Measurements from ENCODE around the gene TAF10. TPM values are rescaled to one million over a fixed set of nuclear protein-coding genes. Genes with fewer than 3 reads are reported as not detected.

TAF10 gene
- total RNA-seq, 1 donor from 2014 or later, result 80.9 TPM

GRCh38 chr11:6642957-6643356 lies 30.9 kb upstream of the TAF10 start:
- no peaks in the 10 kb centered on the region for H3K9me3 Mint-ChIP-seq (ENCODE audit: low read depth)
- no peaks in the 10 kb centered on the region for H3K4me1 Mint-ChIP-seq (ENCODE audit: low read depth)
- H3K27ac Mint-ChIP-seq (ENCODE audit: unreplicated experiment), result no peak overlapping the region
- H3K4me3 Mint-ChIP-seq (ENCODE audit: unreplicated experiment), result no peak overlapping the region
- no peak for TF ChIP-seq CTCF (IDR thresholded peaks at IDR 0.05)
- no peaks in the 10 kb centered on the region for H3K27me3 Mint-ChIP-seq (ENCODE audit: low read depth)
- no peak for DNase-seq (ENCODE audit: low spot score)
- peaks cover 6% of the 10 kb centered on the region for H3K36me3 Mint-ChIP-seq (ENCODE audit: low read depth)

- TF ChIP-seq CTCF (IDR thresholded peaks at IDR 0.05), result no peak
- DNase-seq (ENCODE audit: low spot score), result no peak
- Mint-ChIP-seq H3K36me3 (ENCODE audit: low read depth) (peaks cover 6% of the 10 kb centered on the region), H3K4me3 (ENCODE audit: unreplicated experiment) (no peak overlapping the region), H3K27me3 (ENCODE audit: low read depth) (no peaks in the 10 kb centered on the region), H3K4me1 (ENCODE audit: low read depth) (no peaks in the 10 kb centered on the region), H3K27ac (ENCODE audit: unreplicated experiment) (no peak overlapping the region), H3K9me3 (ENCODE audit: low read depth) (no peaks in the 10 kb centered on the region)
Measured at GRCh38 chr11:6640985-6641701, 29.1 kb upstream of the TAF10 start.

- H3K4me3 Mint-ChIP-seq (ENCODE audit: unreplicated experiment), result no peak overlapping the region
- H3K36me3 Mint-ChIP-seq (ENCODE audit: low read depth), result peaks cover 6% of the 10 kb centered on the region
- H3K27me3 Mint-ChIP-seq (ENCODE audit: low read depth), result no peaks in the 10 kb centered on the region
Measured at GRCh38 chr11:6640036-6640984, 28.3 kb upstream of the TAF10 start.

GRCh38 chr11:6638429-6638828 lies 26.4 kb upstream of the TAF10 start:
- DNase-seq (ENCODE audit: low spot score), result no peak
- Mint-ChIP-seq H3K36me3 (ENCODE audit: low read depth) (peaks cover 6% of the 10 kb centered on the region), H3K27me3 (ENCODE audit: low read depth) (no peaks in the 10 kb centered on the region), H3K27ac (ENCODE audit: unreplicated experiment) (no peak overlapping the region), H3K9me3 (ENCODE audit: low read depth) (no peaks in the 10 kb centered on the region), H3K4me3 (ENCODE audit: unreplicated experiment) (no peak overlapping the region), H3K4me1 (ENCODE audit: low read depth) (no peaks in the 10 kb centered on the region)
- TF ChIP-seq CTCF (IDR thresholded peaks at IDR 0.05), result no peak

More at GRCh38 chr11:6640036-6640984, 28.3 kb upstream of the TAF10 start:
- Mint-ChIP-seq H3K27ac (ENCODE audit: unreplicated experiment) (no peak overlapping the region), H3K9me3 (ENCODE audit: low read depth) (no peaks in the 10 kb centered on the region), H3K4me1 (ENCODE audit: low read depth) (no peaks in the 10 kb centered on the region)
- DNase-seq (ENCODE audit: low spot score), result no peak
- no peak for TF ChIP-seq CTCF (IDR thresholded peaks at IDR 0.05)

- no peak overlapping the region for H3K4me3 Mint-ChIP-seq (ENCODE audit: unreplicated experiment)
- H3K4me1 Mint-ChIP-seq (ENCODE audit: low read depth), result no peaks in the 10 kb centered on the region
- H3K27ac Mint-ChIP-seq (ENCODE audit: unreplicated experiment), result no peak overlapping the region
- H3K27me3 Mint-ChIP-seq (ENCODE audit: low read depth), result no peaks in the 10 kb centered on the region
- H3K36me3 Mint-ChIP-seq (ENCODE audit: low read depth), result peaks cover 10% of the 10 kb centered on the region
- DNase-seq (ENCODE audit: low spot score), result no peak
- H3K9me3 Mint-ChIP-seq (ENCODE audit: low read depth), result no peaks in the 10 kb centered on the region
- no peak for TF ChIP-seq CTCF (IDR thresholded peaks at IDR 0.05)
Measured at GRCh38 chr11:6637871-6638270, 25.9 kb upstream of the TAF10 start.

Data from chondrocyte (in vitro differentiated cells).